Measurements from ENCODE around the gene KMT2C.
"Not testable (repeated sequence)": the region's sequence is repeated elsewhere in the genome, so short reads cannot be mapped to it uniquely, and the experiment has no call there.

The KMT2C gene

GRCh38 chr7:152420950-152421349 is 14.9 kb downstream of the KMT2C start:
- not testable (repeated sequence) for H3K4me2 ChIP-seq (ENCODE audit: low read length); H3K36me3 ChIP-seq (ENCODE audit: insufficient read depth, low read length); H3K9ac ChIP-seq (ENCODE audit: low read depth, low read length); H3K4me1 ChIP-seq (ENCODE audit: control insufficient read depth, insufficient read depth, low read length); H3K9me3 ChIP-seq (replicated peaks; ENCODE audit: low read length); H3K27me3 ChIP-seq (ENCODE audit: control insufficient read depth, insufficient read depth, low read length); H3K4me3 ChIP-seq (ENCODE audit: low read length)

- Histone ChIP-seq H3K4me3 (ENCODE audit: low read length) (no peak overlapping the region), H3K36me3 (ENCODE audit: insufficient read depth, low read length) (no peaks in the 10 kb centered on the region), H3K9ac (ENCODE audit: low read depth, low read length) (no peak overlapping the region), H3K4me2 (ENCODE audit: low read length) (no peak overlapping the region), H3K9me3 (replicated peaks; ENCODE audit: low read length) (no peaks in the 10 kb centered on the region), H3K27me3 (ENCODE audit: control insufficient read depth, insufficient read depth, low read length) (no peaks in the 10 kb centered on the region), H3K4me1 (ENCODE audit: control insufficient read depth, insufficient read depth, low read length) (peaks cover 3% of the 10 kb centered on the region)
These were observed 16.1 kb downstream of the KMT2C start for GRCh38 chr7:152419473-152420429.

- no peak overlapping the region for H3K9ac ChIP-seq (ENCODE audit: low read depth, low read length)
- no peaks in the 10 kb centered on the region for H3K36me3 ChIP-seq (ENCODE audit: insufficient read depth, low read length)
- H3K4me1 ChIP-seq (ENCODE audit: control insufficient read depth, insufficient read depth, low read length) = no peaks in the 10 kb centered on the region
- H3K9me3 ChIP-seq (replicated peaks; ENCODE audit: low read length) = no peaks in the 10 kb centered on the region
- no peaks in the 10 kb centered on the region for H3K27me3 ChIP-seq (ENCODE audit: control insufficient read depth, insufficient read depth, low read length)
- H3K4me3 ChIP-seq (ENCODE audit: low read length) = no peak overlapping the region
- no peak overlapping the region for H3K4me2 ChIP-seq (ENCODE audit: low read length)
These were observed 21.0 kb downstream of the KMT2C start for GRCh38 chr7:152414779-152415178.

- H3K9me3 ChIP-seq (replicated peaks; ENCODE audit: low read length) = no peaks in the 10 kb centered on the region
- H3K4me1 ChIP-seq (ENCODE audit: control insufficient read depth, insufficient read depth, low read length) = no peaks in the 10 kb centered on the region
- no peaks in the 10 kb centered on the region for H3K27me3 ChIP-seq (ENCODE audit: control insufficient read depth, insufficient read depth, low read length)
- H3K36me3 ChIP-seq (ENCODE audit: insufficient read depth, low read length) = no peaks in the 10 kb centered on the region
- no peak overlapping the region for H3K4me3 ChIP-seq (ENCODE audit: low read length)
- H3K4me2 ChIP-seq (ENCODE audit: low read length) = no peak overlapping the region
- H3K9ac ChIP-seq (ENCODE audit: low read depth, low read length) = no peak overlapping the region
These were observed 24.4 kb downstream of the KMT2C start for GRCh38 chr7:152411389-152411788.

GRCh38 chr7:152406491-152406890 is 29.3 kb downstream of the KMT2C start:
- Histone ChIP-seq H3K27me3 (ENCODE audit: control insufficient read depth, insufficient read depth, low read length) (no peaks in the 10 kb centered on the region), H3K4me1 (ENCODE audit: control insufficient read depth, insufficient read depth, low read length) (peaks cover 3% of the 10 kb centered on the region)

GRCh38 chr7:152406030-152406429 is 29.8 kb downstream of the KMT2C start:
- not testable (repeated sequence) for H3K27me3 ChIP-seq (ENCODE audit: control insufficient read depth, insufficient read depth, low read length); H3K4me3 ChIP-seq (ENCODE audit: low read length); H3K4me2 ChIP-seq (ENCODE audit: low read length); H3K9ac ChIP-seq (ENCODE audit: low read depth, low read length); H3K36me3 ChIP-seq (ENCODE audit: insufficient read depth, low read length); H3K4me1 ChIP-seq (ENCODE audit: control insufficient read depth, insufficient read depth, low read length)
- peaks cover 11% of the 10 kb centered on the region for H3K9me3 ChIP-seq (replicated peaks; ENCODE audit: low read length)

More at GRCh38 chr7:152406491-152406890, 29.3 kb downstream of the KMT2C start:
- Histone ChIP-seq H3K4me2 (ENCODE audit: low read length) (no peak overlapping the region), H3K4me3 (ENCODE audit: low read length) (no peak overlapping the region), H3K9ac (ENCODE audit: low read depth, low read length) (no peak overlapping the region), H3K36me3 (ENCODE audit: insufficient read depth, low read length) (no peaks in the 10 kb centered on the region), H3K9me3 (replicated peaks; ENCODE audit: low read length) (peaks cover 11% of the 10 kb centered on the region)

- Histone ChIP-seq H3K4me3 (ENCODE audit: low read length) (no peak overlapping the region), H3K27me3 (ENCODE audit: control insufficient read depth, insufficient read depth, low read length) (no peaks in the 10 kb centered on the region), H3K4me1 (ENCODE audit: control insufficient read depth, insufficient read depth, low read length) (peaks cover 3% of the 10 kb centered on the region), H3K9ac (ENCODE audit: low read depth, low read length) (no peak overlapping the region), H3K9me3 (replicated peaks; ENCODE audit: low read length) (peaks cover 11% of the 10 kb centered on the region), H3K36me3 (ENCODE audit: insufficient read depth, low read length) (no peaks in the 10 kb centered on the region), H3K4me2 (ENCODE audit: low read length) (no peak overlapping the region)
These were observed 32.1 kb downstream of the KMT2C start for GRCh38 chr7:152403726-152404125.

GRCh38 chr7:152402384-152403250 is 33.2 kb downstream of the KMT2C start:
- Histone ChIP-seq H3K9me3 (replicated peaks; ENCODE audit: low read length) (peaks cover 11% of the 10 kb centered on the region), H3K36me3 (ENCODE audit: insufficient read depth, low read length) (no peaks in the 10 kb centered on the region), H3K4me3 (ENCODE audit: low read length) (no peak overlapping the region), H3K4me2 (ENCODE audit: low read length) (no peak overlapping the region), H3K27me3 (ENCODE audit: control insufficient read depth, insufficient read depth, low read length) (no peaks in the 10 kb centered on the region), H3K4me1 (ENCODE audit: control insufficient read depth, insufficient read depth, low read length) (peaks cover 3% of the 10 kb centered on the region), H3K9ac (ENCODE audit: low read depth, low read length) (no peak overlapping the region)

- H3K4me3 ChIP-seq (ENCODE audit: low read length) = no peak overlapping the region
- no peaks in the 10 kb centered on the region for H3K27me3 ChIP-seq (ENCODE audit: control insufficient read depth, insufficient read depth, low read length)
- peaks cover 6% of the 10 kb centered on the region for H3K9me3 ChIP-seq (replicated peaks; ENCODE audit: low read length)
- H3K4me1 ChIP-seq (ENCODE audit: control insufficient read depth, insufficient read depth, low read length) = peaks cover 9% of the 10 kb centered on the region
- no peak overlapping the region for H3K4me2 ChIP-seq (ENCODE audit: low read length)
- H3K9ac ChIP-seq (ENCODE audit: low read depth, low read length) = no peak overlapping the region
- no peaks in the 10 kb centered on the region for H3K36me3 ChIP-seq (ENCODE audit: insufficient read depth, low read length)
These were observed 36.5 kb downstream of the KMT2C start for GRCh38 chr7:152399344-152399743.

- Histone ChIP-seq H3K4me1 (ENCODE audit: control insufficient read depth, insufficient read depth, low read length) (peaks cover 6% of the 10 kb centered on the region), H3K4me2 (ENCODE audit: low read length) (no peak overlapping the region), H3K9ac (ENCODE audit: low read depth, low read length) (no peak overlapping the region), H3K36me3 (ENCODE audit: insufficient read depth, low read length) (no peaks in the 10 kb centered on the region), H3K9me3 (replicated peaks; ENCODE audit: low read length) (no peaks in the 10 kb centered on the region), H3K4me3 (ENCODE audit: low read length) (no peak overlapping the region), H3K27me3 (ENCODE audit: control insufficient read depth, insufficient read depth, low read length) (no peaks in the 10 kb centered on the region)
These were observed 40.7 kb downstream of the KMT2C start for GRCh38 chr7:152395112-152395511.

GRCh38 chr7:152394214-152394613 is 41.6 kb downstream of the KMT2C start:
- not testable (repeated sequence) for H3K36me3 ChIP-seq (ENCODE audit: insufficient read depth, low read length); H3K4me1 ChIP-seq (ENCODE audit: control insufficient read depth, insufficient read depth, low read length); H3K9me3 ChIP-seq (replicated peaks; ENCODE audit: low read length); H3K27me3 ChIP-seq (ENCODE audit: control insufficient read depth, insufficient read depth, low read length); H3K9ac ChIP-seq (ENCODE audit: low read depth, low read length); H3K4me2 ChIP-seq (ENCODE audit: low read length); H3K4me3 ChIP-seq (ENCODE audit: low read length)

Measured in skeletal muscle satellite cell (primary cell).